ENCODE data around the gene PDZRN3.

The PDZRN3 gene

GRCh38 chr3:73624821-73625665 lies at the start of gene PDZRN3:
Gene PDZRN3 (minus strand): TSS chr3:73624941.
- peak within 1 kb of the TSS; percentile 60 to 68 for H3K4me3 ChIP-seq (replicated peaks in 1 of 2; ENCODE audit: low read depth in 2 of 2, low read length in 2 of 2)
- TF ChIP-seq CTCF (IDR thresholded peaks at IDR 0.05; ENCODE audit: low read depth, low read length): no peak
- DNase-seq (ENCODE audit: low read depth in 2 of 2): peak; percentile 55 to 87

- H3K4me3 ChIP-seq (replicated peaks in 1 of 2; ENCODE audit: low read depth in 2 of 2, low read length in 2 of 2): no peak overlapping the region
- no peak for TF ChIP-seq CTCF (IDR thresholded peaks at IDR 0.05; ENCODE audit: low read depth, low read length)
- peak; percentile 30 to 51 for DNase-seq (ENCODE audit: low read depth in 2 of 2)
Measured at GRCh38 chr3:73674280-73674679, 49.5 kb upstream of the PDZRN3 start.

- TF ChIP-seq CTCF (IDR thresholded peaks at IDR 0.05; ENCODE audit: low read depth, low read length): no peak
- peak; percentile 12 to 43 for DNase-seq (ENCODE audit: low read depth in 2 of 2)
- H3K4me3 ChIP-seq (replicated peaks in 1 of 2; ENCODE audit: low read depth in 2 of 2, low read length in 2 of 2): no peak overlapping the region
Measured at GRCh38 chr3:73669260-73669659, 44.5 kb upstream of the PDZRN3 start.

GRCh38 chr3:73668391-73668790 lies 43.6 kb upstream of the PDZRN3 start:
- no peak overlapping the region for H3K4me3 ChIP-seq (replicated peaks in 1 of 2; ENCODE audit: low read depth in 2 of 2, low read length in 2 of 2)
- no peak for TF ChIP-seq CTCF (IDR thresholded peaks at IDR 0.05; ENCODE audit: low read depth, low read length)
- no peak for DNase-seq (ENCODE audit: low read depth in 2 of 2)

GRCh38 chr3:73667889-73668288 lies 43.1 kb upstream of the PDZRN3 start:
- TF ChIP-seq CTCF (IDR thresholded peaks at IDR 0.05; ENCODE audit: low read depth, low read length): no peak
- H3K4me3 ChIP-seq (replicated peaks in 1 of 2; ENCODE audit: low read depth in 2 of 2, low read length in 2 of 2): no peak overlapping the region
- no peak for DNase-seq (ENCODE audit: low read depth in 2 of 2)

- no peak overlapping the region for H3K4me3 ChIP-seq (replicated peaks in 1 of 2; ENCODE audit: low read depth in 2 of 2, low read length in 2 of 2)
- TF ChIP-seq CTCF (IDR thresholded peaks at IDR 0.05; ENCODE audit: low read depth, low read length): no peak
- DNase-seq (ENCODE audit: low read depth in 2 of 2): no peak
Measured at GRCh38 chr3:73665286-73665685, 40.5 kb upstream of the PDZRN3 start.

Data from cardiac fibroblast (primary cell).